HG02798 (cell line): ENCODE results near the gene NPAS3.
"Not testable (repeated sequence)": the region's sequence is repeated elsewhere in the genome, so short reads cannot be mapped to it uniquely, and the experiment has no call there.

ENCODE experiments used
- ATAC-seq: cut with Tn5 transposase; IDR thresholded peaks from one replicate; pipeline ENCODE4 v1.9.1; 2021; ENCODE audit warnings: mild to moderate bottlenecking; ENCODE audit not compliant: unreplicated experiment, poor library complexity

The NPAS3 gene

DNA sequence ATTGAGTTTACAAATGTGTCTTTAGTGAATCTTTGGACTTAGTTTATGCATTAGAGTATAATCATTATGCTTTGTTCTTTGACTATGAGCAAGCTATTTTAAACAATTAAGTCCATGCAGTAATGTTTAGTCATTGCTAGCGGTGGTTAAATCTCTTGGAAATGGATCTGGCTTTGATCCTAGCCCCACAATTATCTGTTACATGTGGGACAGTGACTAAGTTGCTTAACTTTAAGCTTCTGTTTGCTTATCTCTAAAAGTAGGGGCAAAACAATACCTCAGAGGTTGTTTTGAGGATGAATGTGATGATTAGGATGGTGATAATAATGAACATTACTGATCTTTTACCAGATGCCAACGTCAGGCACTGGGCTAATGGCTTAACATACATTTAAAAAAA lies 124.2 kb downstream of the NPAS3 start:
- ATAC-seq = no peak

DNA sequence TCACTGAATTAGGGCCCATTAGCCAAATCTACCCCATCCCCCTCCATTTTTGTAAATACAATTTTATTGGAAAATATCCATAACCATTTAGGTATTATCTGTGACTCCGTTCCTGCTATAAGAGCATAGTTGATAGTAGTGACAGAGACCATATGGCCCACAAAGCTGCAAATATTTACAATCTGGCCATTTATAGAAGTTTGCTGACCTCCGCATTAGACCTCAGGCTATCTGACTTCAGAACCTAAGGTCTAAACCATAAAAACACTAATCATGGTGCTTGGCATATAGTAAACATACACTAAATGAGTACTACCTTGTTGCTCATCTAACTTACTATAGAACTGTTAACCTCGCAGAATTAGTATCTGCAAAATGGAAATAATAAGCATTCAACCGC lies 124.8 kb downstream of the NPAS3 start:
- ATAC-seq = no peak

DNA sequence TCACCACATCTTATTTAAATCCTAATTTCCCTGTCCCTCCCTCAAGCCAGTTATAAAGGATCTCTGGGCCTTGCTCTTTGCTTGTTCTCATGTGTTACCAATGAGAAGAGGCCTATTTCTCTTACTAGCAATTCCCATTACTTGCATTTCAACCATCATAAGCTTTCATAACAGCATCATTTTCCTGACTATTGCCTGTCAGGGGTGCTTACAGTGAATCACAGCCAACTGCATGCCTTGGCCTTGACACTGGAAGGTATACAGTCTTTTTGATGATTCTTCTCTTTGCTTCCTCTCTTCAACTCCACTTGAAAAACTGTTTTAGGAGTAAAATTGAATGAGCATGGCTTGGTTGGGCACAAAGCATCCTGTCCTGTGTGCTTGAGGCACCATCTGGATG lies 127.0 kb downstream of the NPAS3 start:
- no peak for ATAC-seq

DNA sequence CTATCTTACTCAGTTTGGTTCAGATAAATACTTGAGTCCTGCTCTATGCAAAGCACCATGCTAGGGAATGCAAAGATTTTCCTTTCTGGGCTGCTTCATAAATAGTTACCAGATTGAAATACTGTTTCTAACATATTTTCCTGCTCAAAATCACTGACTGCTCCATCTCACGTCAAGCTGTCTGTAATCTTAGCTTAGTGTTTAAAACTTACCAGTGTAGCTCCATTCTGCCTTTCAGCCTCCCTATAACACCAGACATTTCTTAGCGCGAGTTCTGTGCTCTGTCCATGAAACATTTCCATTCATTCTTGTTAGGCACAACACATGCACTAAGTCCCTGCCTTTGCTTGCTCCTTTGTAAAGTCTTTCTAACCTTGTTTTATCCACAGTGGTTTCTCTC lies 129.4 kb downstream of the NPAS3 start:
- no peak for ATAC-seq

DNA sequence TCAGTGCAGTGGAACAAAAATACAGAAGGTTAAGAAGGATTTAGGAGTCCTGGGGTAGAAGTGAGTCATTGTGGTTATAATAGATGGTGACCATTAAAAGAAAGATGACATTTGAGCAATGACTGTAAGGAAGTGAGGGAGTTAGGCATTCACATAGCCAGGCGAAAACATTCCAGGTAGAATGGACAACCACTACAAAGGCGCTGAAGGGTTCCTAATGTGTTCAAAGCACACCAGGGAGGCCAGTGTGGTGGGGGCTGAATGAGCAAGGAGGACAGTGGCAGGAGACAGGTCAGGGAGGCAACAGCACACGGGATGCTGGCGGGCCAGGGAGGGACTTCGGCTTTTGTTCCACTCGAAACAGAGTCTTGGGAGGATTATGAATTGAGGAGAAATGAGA lies 129.9 kb downstream of the NPAS3 start:
- no peak for ATAC-seq

DNA sequence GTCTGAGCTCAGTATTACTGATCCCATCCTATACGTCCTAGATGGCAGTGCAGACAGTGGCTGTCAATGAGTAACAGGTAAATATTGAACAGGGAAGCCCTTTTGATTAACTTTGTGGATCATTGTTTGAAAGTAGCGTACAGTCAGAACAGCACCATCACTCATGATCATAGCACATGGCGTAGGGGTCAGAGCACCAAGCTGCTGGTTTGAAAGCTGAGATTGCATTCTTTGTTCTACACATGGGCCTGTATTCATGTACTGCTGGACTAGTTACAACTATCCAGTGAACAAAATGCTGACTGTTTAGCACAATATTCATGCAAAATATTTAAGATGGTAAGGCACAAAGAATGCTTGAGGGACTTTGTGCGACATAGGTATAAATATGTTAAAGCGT lies 131.8 kb downstream of the NPAS3 start:
- ATAC-seq = no peak

DNA sequence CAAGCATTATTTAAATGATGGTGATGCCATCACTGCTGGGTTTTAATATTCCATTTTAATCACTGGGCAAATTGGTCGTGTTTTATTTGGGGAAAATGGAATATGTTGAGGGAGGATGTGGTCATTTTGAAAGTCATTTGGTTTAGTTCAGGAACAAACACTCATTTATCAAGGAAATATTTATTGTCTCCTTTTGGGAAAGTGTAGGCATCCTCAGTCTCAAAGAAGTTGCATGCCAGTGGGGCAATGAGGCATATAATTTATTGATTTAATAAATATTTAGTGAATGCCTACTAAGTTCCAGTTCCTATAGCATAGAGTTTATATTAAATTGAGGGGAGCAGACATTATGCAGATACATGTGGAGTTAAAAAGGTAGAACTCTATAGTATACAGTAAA lies 134.3 kb downstream of the NPAS3 start:
- no peak for ATAC-seq

DNA sequence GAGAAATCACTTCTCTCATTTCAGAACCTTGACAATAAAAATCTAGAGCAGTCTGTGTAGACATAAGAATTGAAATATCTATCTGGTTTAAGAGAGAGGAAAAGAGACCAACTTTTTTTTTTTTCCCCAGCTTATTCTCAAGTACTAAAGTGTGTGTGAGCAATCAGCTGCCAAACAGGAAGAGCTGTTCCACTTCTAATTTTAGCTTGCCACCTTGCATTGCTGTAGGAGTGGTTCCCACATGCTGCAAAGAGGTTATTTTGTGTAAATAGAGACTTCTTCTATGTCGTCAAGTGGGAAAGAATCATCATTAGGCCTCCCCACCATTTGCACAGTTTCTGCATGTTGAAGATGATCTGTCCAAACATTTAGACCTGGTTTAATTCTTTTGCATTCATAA lies 142.6 kb downstream of the NPAS3 start:
- no peak for ATAC-seq

DNA sequence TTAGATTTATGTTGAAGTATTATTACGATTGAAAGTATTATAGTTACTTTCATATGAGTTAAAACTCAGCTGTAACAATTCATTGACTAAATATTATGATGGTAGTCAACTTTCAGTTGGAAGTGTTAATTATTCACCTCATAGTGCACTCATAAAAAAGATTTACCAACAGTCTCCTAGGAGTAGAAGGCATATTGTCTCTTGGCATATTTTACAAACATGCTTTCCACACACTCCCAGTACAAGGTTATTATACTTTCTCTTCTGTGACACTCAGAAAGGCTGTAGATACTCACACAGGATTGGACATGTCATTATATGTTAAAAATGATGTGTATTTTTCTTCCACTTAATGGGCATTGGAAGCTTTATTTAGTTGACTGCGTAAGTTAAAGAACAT lies 147.1 kb downstream of the NPAS3 start:
- ATAC-seq = no peak

DNA sequence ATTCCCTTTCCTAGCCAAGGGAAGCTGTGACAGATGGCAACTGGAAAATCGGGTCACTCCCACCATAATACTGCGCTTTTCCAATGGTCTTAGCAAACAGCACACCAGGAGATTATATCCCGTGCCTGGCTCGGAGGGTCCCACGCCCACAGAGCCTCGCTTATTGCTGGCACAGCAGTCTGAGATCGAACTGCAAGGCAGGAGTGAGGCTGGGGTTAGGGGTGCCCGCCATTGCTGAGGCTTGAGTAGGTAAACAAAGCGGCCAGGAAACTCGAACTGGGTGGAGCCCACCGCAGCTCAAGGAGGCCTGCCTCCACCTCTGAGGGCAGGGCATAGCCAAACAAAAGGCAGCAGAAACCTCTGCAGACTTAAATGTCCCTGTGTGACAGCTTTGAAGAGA lies 149.6 kb downstream of the NPAS3 start:
- not testable (repeated sequence) for ATAC-seq

DNA sequence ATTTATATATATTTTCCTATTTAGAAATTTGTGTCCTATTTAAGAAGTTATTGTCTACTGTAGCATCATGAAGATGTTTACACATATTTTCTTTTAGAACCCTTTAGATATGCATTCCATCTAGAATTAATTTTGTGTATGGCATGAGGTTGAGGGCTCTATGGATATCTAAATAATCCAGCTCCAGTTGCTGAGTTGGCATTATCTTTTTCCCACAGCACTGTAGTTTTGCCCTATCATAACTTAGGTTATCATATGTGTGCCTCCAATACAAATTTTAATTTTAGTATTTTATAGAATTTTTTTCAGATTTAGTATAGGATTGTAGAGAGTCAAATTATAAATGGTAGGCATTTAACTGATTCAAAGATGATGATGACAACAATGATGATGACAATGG lies 159.3 kb downstream of the NPAS3 start:
- ATAC-seq = no peak

DNA sequence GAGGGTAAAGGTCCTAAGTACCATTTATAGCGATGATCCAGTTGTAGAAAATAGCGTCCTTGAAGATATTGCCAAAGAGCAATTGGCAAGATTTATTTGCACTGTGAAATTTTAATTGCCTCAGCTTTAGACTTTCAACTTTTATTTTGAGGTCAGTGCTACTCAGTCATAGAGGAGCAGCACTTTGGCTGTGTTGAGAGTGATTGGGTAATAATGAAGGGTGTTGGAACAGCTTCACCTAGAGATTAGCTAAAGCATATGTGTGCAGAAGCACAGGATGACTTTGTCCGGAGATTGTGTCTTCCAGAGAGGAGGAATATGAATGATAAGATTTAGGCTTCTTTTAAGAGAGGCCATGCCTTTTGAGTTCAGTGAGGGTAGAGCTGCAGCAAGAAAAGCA lies 164.8 kb downstream of the NPAS3 start:
- no peak for ATAC-seq

DNA sequence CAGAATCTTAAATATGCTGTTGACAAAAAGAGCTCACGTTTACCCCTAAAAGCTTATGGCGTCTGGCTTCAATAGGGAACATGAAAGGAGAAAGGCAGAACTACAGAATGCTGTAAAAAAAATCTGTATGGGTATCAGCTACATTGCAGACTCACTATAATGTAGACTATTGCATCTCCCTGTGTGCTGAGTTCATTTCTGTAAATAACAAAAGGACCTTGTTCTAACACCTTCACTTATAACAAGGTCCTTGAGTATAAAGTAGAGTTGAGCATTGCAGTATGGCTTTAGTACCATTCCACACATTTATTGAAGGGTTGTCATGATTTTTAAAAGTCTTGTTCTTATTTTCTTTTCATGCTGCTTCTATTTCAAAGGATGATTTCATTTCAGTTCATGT lies 165.3 kb downstream of the NPAS3 start:
- no peak for ATAC-seq

DNA sequence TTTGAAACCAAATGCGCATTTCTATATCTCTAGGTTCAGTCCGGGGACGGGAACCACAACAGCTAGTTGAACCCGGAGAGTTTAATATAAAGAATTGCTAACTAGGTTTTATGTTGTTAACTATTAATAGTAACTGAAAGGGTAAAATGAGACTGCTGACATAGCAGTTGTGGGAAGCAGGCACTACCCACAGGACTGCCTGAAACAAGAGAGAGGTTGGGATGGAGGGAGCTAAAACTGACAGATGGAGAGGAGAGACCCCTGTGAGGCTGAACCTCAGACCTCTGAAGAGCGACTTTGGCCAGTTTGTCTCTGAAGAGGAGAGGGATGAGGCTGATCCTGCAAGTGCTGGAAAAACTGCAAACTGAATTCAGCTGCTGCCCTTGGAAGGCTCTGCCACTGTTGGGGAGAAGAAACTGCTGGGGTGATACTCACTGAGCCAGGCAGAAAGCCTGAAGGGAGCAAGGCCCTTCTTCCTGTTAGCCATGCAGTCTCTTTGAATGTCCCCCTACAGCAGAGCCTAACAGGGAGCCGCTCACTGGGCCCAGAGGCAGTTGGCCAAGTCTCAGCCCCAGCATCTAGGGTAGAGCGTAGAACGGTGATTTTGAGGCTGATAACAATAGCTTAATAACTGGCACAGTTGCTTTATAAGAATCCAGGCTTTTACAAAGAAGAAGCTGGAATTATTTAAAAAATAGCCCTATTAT lies 172.2 kb downstream of the NPAS3 start:
- ATAC-seq = no peak

DNA sequence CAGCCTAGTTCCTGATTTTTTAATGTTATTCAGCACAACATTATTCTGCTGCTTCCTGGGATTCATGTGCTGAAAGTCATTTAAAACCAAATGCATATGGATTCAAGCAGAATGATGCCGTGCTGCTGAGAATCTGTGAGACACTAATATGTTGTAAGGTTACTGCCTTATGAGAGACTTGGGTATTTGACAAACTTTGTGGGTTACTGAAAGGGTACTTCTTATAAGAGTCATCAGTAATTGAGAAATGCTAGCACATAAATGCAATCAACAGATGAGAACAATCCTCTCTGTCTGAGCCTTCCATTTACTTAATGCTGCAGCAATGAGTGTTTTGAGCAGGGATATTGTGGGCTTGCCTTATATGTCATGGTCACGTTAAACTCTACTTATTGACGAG lies 175.7 kb downstream of the NPAS3 start:
- no peak for ATAC-seq

DNA sequence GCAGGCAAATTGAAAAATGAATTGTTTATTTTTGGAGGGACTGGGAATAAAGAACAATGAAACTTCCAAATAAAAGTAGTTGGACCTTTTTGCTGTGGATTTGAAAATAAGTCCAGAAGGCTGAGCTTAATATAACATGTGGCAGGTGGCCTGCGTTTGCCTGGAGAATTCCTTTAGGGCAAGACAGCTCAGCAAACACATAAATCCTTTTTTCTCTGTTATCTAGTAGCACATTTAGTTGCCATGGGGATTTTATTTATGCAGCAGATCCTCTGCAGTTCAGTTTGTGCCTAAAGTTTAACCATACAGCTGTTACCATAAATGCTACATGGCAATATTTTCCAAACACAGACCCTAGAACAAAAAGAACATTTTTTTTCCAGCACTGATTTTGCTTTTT lies 180.0 kb downstream of the NPAS3 start:
- ATAC-seq = no peak

DNA sequence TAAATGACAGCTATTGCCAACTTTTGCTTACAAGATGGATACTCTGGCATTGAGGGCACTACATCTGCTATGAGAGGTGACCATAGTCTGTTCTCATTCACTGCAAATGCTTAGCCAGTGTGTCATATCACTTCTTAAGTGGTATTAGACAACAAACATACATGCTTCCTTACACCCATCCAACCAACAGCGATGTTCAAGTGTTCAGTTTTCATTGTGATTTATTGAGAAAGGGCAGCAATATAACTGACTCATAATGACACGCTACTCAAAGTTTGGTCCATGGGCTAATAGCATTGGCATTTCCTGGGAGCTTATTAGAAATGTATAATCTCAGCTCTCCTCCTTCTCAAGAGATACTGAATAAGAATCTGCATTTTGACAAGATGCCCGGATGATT lies 181.7 kb downstream of the NPAS3 start:
- ATAC-seq = no peak

DNA sequence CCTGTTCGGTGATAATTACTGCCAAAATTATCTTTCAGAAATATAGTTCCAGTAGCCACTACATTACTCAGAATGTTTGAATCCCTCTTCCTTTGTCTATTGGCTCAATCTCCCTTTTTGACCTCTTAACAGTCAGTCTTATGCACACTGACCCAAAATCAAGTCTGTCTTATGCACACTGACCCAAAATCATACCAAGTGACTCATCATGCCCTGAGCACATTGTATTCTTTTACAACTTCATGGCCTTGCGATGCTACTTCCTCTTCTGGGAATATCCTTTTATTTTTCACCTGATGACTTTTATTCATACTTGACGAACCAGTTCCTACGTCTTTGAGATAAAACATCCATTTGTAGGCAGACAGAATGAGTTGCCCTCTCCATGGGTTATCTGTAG lies 182.3 kb downstream of the NPAS3 start:
- no peak for ATAC-seq

DNA sequence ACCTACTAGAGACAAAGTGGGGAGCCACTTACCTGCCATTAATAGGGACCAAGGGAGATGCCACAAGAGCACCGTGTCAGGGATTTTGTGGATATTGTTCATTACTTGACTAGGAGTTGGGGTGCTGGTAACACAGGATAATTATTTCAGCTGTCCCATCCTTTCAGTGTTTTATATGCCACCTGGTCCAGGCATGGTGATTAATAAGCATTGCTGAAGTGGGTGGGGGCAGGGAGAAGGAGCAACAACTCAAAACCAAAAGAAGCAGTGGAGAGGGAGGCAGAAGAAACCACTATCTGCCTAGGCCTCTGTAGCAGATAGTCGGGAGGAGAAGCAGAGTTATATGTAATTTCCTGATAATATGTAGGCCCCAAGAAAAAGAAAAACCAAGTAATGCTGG lies 184.6 kb downstream of the NPAS3 start:
- ATAC-seq = no peak

DNA sequence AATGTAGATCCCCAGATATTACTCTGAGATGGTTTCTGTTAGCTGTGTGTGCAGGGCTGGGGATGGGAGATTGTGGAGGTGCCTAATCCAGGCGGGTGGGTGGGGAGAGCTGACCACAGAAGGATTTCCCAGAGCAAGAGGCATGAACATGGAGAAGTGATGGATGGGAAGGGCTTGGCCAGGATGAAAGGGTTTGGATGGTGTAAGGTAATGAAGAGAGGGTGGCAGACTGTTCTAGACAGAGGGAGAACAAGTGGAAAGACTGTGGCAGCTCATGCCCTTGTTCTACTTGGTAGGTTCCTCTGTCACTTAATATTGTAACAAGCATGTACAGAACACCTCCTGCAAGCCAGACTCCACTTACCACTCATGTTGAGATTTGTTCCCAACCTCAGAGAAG lies 187.8 kb downstream of the NPAS3 start:
- no peak for ATAC-seq

DNA sequence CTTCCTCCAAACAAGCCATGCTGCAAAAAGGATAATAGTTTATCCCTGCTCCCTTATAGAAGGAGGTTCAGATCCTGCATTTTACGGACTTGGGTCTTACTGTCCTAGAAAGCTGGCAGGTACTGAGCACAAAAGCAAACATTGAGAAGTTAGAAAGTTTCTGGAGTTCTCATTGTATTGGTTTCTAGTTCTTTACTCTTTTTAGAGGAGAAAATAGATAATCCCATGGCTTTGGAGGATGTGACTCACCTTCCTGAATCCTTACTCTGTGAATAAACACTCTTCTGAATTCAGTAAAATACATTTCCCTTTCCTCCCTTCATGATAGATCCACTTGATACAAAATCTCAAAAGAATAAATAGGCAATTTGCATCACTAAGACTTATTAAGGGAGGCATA lies 188.9 kb downstream of the NPAS3 start:
- no peak for ATAC-seq

DNA sequence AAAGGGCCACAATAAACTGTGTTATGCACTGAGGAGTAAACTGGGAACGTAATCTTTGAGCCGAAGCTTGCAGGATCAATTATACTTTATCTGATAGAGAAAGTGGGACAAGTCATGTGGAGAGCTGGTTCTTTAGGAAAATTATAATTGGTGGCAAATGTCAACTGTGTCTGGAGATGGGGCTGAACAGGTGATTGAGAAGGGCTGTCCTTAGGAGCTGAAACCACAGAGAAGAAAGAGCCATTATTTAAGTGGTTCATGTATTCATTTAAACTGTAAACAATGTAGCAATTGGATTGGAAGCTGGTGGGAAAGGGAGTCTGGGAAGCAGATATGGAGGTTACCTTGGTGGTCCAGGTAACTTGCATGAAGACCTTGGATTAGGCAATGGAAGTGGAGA lies 193.1 kb downstream of the NPAS3 start:
- ATAC-seq = no peak

DNA sequence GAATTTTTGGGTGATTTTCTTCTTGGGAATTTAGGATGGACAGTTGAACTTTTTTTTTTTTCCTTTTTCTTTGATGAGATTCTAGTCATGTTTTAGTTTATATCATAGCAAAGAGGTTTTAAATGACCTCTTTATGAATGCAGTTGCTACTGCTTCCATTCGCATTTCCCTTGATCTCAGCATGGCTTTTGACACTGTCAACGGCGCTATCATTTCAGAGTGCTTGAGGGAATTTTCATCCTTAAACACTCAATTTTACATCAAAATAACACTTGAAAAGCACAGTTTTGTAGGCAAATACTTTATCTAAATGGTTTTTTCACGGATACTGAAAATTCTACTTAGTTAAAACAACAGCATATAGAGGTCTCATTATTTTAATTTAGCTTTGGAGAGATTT lies 195.5 kb downstream of the NPAS3 start:
- no peak for ATAC-seq
